CD4-positive, alpha-beta T cell treated with Interleukin-15 for 4 hours (primary cell): ENCODE measurements around the gene GNAI1.

Experiments
- DNase-seq: peaks from one replicate; pipeline ENCODE4 v3.0.0-alpha.2; 2020; ENCODE audit warnings: low spot score

The GNAI1 gene

GRCh38 chr7:80134536-80135308, at the start of gene GNAI1:
Gene GNAI1, plus strand, starts transcription at chr7:80134831. Its CDS starts 330 bp downstream, at chr7:80135161.
- no peak for DNase-seq

- no peak for DNase-seq
Observed at GRCh38 chr7:80087051-80087770, 47.4 kb upstream of the GNAI1 start.

GRCh38 chr7:80087771-80088170, 46.9 kb upstream of the GNAI1 start:
- no peak for DNase-seq

GRCh38 chr7:80088705-80089104, 45.9 kb upstream of the GNAI1 start:
- no peak for DNase-seq

GRCh38 chr7:80089366-80089765, 45.3 kb upstream of the GNAI1 start:
- no peak for DNase-seq

- DNase-seq: no peak
Observed at GRCh38 chr7:80093349-80093748, 41.3 kb upstream of the GNAI1 start.

- DNase-seq: no peak
Observed at GRCh38 chr7:80095545-80095944, 39.1 kb upstream of the GNAI1 start.

- DNase-seq: no peak
Observed at GRCh38 chr7:80097756-80098155, 36.9 kb upstream of the GNAI1 start.

GRCh38 chr7:80098795-80099194, 35.8 kb upstream of the GNAI1 start:
- DNase-seq: no peak

- no peak for DNase-seq
Observed at GRCh38 chr7:80100254-80100653, 34.4 kb upstream of the GNAI1 start.

GRCh38 chr7:80105701-80106408, 28.8 kb upstream of the GNAI1 start:
- DNase-seq: no peak

- DNase-seq: no peak
Observed at GRCh38 chr7:80106498-80107113, 28.0 kb upstream of the GNAI1 start.

GRCh38 chr7:80107278-80107677, 27.4 kb upstream of the GNAI1 start:
- no peak for DNase-seq

- no peak for DNase-seq
Observed at GRCh38 chr7:80110376-80110775, 24.3 kb upstream of the GNAI1 start.

GRCh38 chr7:80114159-80114558, 20.5 kb upstream of the GNAI1 start:
- DNase-seq: no peak

GRCh38 chr7:80124526-80125264, 9.9 kb upstream of the GNAI1 start:
- DNase-seq: no peak

GRCh38 chr7:80127412-80128160, 7.0 kb upstream of the GNAI1 start:
- no peak for DNase-seq

GRCh38 chr7:80128918-80129317, 5.7 kb upstream of the GNAI1 start:
- DNase-seq: no peak

- no peak for DNase-seq
Observed at GRCh38 chr7:80129785-80130184, 4.8 kb upstream of the GNAI1 start.

- DNase-seq: no peak
Observed at GRCh38 chr7:80131675-80132435, 2.8 kb upstream of the GNAI1 start.
